Forelimb muscle (tissue), 1 donor: ENCODE results near the gene MYO1B. TPM values are rescaled to one million over a fixed set of nuclear protein-coding genes. Genes with fewer than 3 reads are reported as not detected.

Experiments used
- DNase-seq: peaks from one replicate; pipeline ENCODE4 v3.0.0-alpha.2; 2013; ENCODE audit warnings: low read depth
- polyA plus RNA-seq: library from polyadenylated mRNA; unstranded; fragments of 120-200 nt; gene quantifications from one replicate; pipeline ENCODE4 v1.2.1, GENCODE V29; 2013; ENCODE audit not compliant: insufficient read length

The MYO1B gene
- polyA plus RNA-seq, 1 donor = 67.5 TPM

GRCh38 chr2:191257934-191258333 lies 12.7 kb downstream of the MYO1B start:
- DNase-seq = no peak

GRCh38 chr2:191258996-191259395 lies 13.8 kb downstream of the MYO1B start:
- DNase-seq = no peak

GRCh38 chr2:191262436-191262835 lies 17.2 kb downstream of the MYO1B start:
- DNase-seq = no peak

- no peak for DNase-seq
Measured at GRCh38 chr2:191263050-191263449, 17.8 kb downstream of the MYO1B start.

GRCh38 chr2:191264647-191265081 lies 19.5 kb downstream of the MYO1B start:
- DNase-seq = no peak

GRCh38 chr2:191265311-191266170 lies 20.3 kb downstream of the MYO1B start:
- DNase-seq = no peak

GRCh38 chr2:191266201-191266600 lies 21.0 kb downstream of the MYO1B start:
- DNase-seq = no peak

GRCh38 chr2:191268596-191268995 lies 23.4 kb downstream of the MYO1B start:
- no peak for DNase-seq

GRCh38 chr2:191270306-191271161 lies 25.3 kb downstream of the MYO1B start:
- DNase-seq = no peak

GRCh38 chr2:191272064-191272463 lies 26.9 kb downstream of the MYO1B start:
- DNase-seq = no peak

GRCh38 chr2:191274413-191274815 lies 29.2 kb downstream of the MYO1B start:
- no peak for DNase-seq

- no peak for DNase-seq
Measured at GRCh38 chr2:191276792-191277465, 31.7 kb downstream of the MYO1B start.

GRCh38 chr2:191280290-191280689 lies 35.1 kb downstream of the MYO1B start:
- DNase-seq = no peak

GRCh38 chr2:191280834-191281756 lies 35.9 kb downstream of the MYO1B start:
- no peak for DNase-seq

- no peak for DNase-seq
Measured at GRCh38 chr2:191285252-191285651, 40.0 kb downstream of the MYO1B start.

GRCh38 chr2:191287820-191288219 lies 42.6 kb downstream of the MYO1B start:
- no peak for DNase-seq

- no peak for DNase-seq
Measured at GRCh38 chr2:191289049-191289448, 43.8 kb downstream of the MYO1B start.

- no peak for DNase-seq
Measured at GRCh38 chr2:191291471-191291870, 46.3 kb downstream of the MYO1B start.

GRCh38 chr2:191292869-191293268 lies 47.7 kb downstream of the MYO1B start:
- DNase-seq = no peak

- DNase-seq = no peak
Measured at GRCh38 chr2:191295088-191295487, 49.9 kb downstream of the MYO1B start.
